OCI-LY1 (cell line): ENCODE results near the gene BACH2.

Source experiments
- CTCF ChIP-seq: fragments of 200-600 bp; sonication (generic), shearing (Covaris generic); IDR thresholded peaks from 2 replicates; pipeline ENCODE4 v1.5.1; 2017; ENCODE audit warnings: mild to moderate bottlenecking, antibody characterized with exemption, low read length, moderate library complexity, mixed read lengths
- EZH2 ChIP-seq: fragments of 200-600 bp; sonication (generic), shearing (Covaris generic); IDR thresholded peaks from 2 replicates; pipeline ENCODE4 v1.8.0; 2017; ENCODE audit warnings: borderline replicate concordance, mixed run types, mild to moderate bottlenecking, antibody characterized with exemption, low read length, moderate library complexity, mixed read lengths

GRCh38 chr6:90222724-90223198 lies 73.9 kb downstream of the BACH2 start:
- no peak for TF ChIP-seq CTCF
- TF ChIP-seq EZH2, result no peak
